Testis (tissue), 3 donors: ENCODE measurements around the gene VOPP1. TPM values are rescaled to one million over a fixed set of nuclear protein-coding genes. Genes with fewer than 3 reads are reported as not detected.

Source experiments
- DNase-seq: peaks from one replicate; pipeline ENCODE4 v3.0.0-alpha.2; 2019
- H3K27ac ChIP-seq, 2 donors: fragments of 200-600 bp; sonication (generic); one replicate each; pipeline ENCODE4 v1.5.1; 2019
- H3K27me3 ChIP-seq: fragments of 200-600 bp; sonication (generic); one replicate; pipeline ENCODE4 v1.5.1; 2019
- H3K36me3 ChIP-seq: fragments of 200-600 bp; sonication (generic); one replicate; pipeline ENCODE4 v1.5.1; 2017; ENCODE audit warnings: low read depth; ENCODE audit errors: missing control alignments
- H3K4me1 ChIP-seq: fragments of 200-600 bp; sonication (generic); one replicate; pipeline ENCODE4 v1.5.1; 2019
- H3K4me3 ChIP-seq, 2 donors: fragments of 200-600 bp; sonication (generic); one replicate each; pipeline ENCODE4 v1.5.1; 2017 to 2019
- H3K9me3 ChIP-seq: fragments of 200-600 bp; sonication (generic); one replicate; pipeline ENCODE4 v1.5.1; 2017
- POLR2A ChIP-seq: fragments of 450-650 bp; IDR thresholded peaks from one replicate; pipeline ENCODE4 v1.6.1; 2017; ENCODE audit warnings: antibody characterized with exemption, mild to moderate bottlenecking, moderate library complexity
- WGBS, 2 donors: methylation state at CpG; one replicate each; pipeline ENCODE4 v1.1.5; 2018; 5-methylcytosine and 5-hydroxymethylcytosine counted together
- intact Hi-C: fragments of 100-400 bp; cut with DNase I; formaldehyde crosslinking; loops from one replicate; pipeline ENCODE4 v1.15.1; 2023; ENCODE audit warnings: low total_unique reads
- polyA plus RNA-seq: library from polyadenylated mRNA; stranded (reverse); fragments of 350-450 nt; fragmentation: Illumina TruSeq; extraction: RNeasy Lipid Tissue Mini Kit (QIAGEN cat#74804); gene quantifications from one replicate; pipeline ENCODE4 v1.2.3, GENCODE V29; 2014; ENCODE audit warnings: low read depth, low replicate concordance; ENCODE audit not compliant: insufficient read depth
- total RNA-seq, 2 donors: library from RNA; depleted of rRNA; stranded (reverse); fragments of >200 nt; gene quantifications; one replicate each; pipeline ENCODE4 v1.2.3, GENCODE V29; 2016
- TF ChIP-seq, protein P1 (sequence below), 3 experiments: fragments of 450-650 bp in 2 of 3; fragments of 200-600 bp in 1 of 3; sonication (generic) in 1 of 3; IDR thresholded peaks; one replicate each; pipeline ENCODE4 v1.5.1; 2016 to 2019; ENCODE audit warnings: antibody characterized with exemption in 3 of 3, mild to moderate bottlenecking in 2 of 3, moderate library complexity in 1 of 3

Gene VOPP1
- total and polyA plus RNA-seq, 3 donors from 2014 or later: 25.0 to 29.3 (median 26.6) TPM

- Histone ChIP-seq H3K4me1 (no peaks in the 10 kb centered on the region), H3K9me3 (no peaks in the 10 kb centered on the region), H3K27me3 (no peaks in the 10 kb centered on the region), H3K27ac (no peak overlapping the region), H3K4me3 (no peak overlapping the region), H3K36me3 (no peaks in the 10 kb centered on the region)
- intact Hi-C loops: no loop called here
- TF ChIP-seq, protein P1, sequence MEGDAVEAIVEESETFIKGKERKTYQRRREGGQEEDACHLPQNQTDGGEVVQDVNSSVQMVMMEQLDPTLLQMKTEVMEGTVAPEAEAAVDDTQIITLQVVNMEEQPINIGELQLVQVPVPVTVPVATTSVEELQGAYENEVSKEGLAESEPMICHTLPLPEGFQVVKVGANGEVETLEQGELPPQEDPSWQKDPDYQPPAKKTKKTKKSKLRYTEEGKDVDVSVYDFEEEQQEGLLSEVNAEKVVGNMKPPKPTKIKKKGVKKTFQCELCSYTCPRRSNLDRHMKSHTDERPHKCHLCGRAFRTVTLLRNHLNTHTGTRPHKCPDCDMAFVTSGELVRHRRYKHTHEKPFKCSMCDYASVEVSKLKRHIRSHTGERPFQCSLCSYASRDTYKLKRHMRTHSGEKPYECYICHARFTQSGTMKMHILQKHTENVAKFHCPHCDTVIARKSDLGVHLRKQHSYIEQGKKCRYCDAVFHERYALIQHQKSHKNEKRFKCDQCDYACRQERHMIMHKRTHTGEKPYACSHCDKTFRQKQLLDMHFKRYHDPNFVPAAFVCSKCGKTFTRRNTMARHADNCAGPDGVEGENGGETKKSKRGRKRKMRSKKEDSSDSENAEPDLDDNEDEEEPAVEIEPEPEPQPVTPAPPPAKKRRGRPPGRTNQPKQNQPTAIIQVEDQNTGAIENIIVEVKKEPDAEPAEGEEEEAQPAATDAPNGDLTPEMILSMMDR (IDR thresholded peaks at IDR 0.05): no peak
- no peak for TF ChIP-seq POLR2A
- WGBS, 2 donors: 41 to 54% methylated on average over 1 of the region's 1 CpG
- DNase-seq: no peak
These were observed 114.0 kb downstream of the VOPP1 start for GRCh38 chr7:55458351-55458750.

- Histone ChIP-seq H3K4me1 (no peaks in the 10 kb centered on the region), H3K27ac (no peak overlapping the region), H3K27me3 (no peaks in the 10 kb centered on the region), H3K9me3 (no peaks in the 10 kb centered on the region), H3K36me3 (no peaks in the 10 kb centered on the region), H3K4me3 (no peak overlapping the region)
- 91 to 96% methylated on average over 1 of the region's 1 CpG for WGBS, 2 donors
- DNase-seq: no peak
- intact Hi-C loops: no loop called here
- TF ChIP-seq POLR2A: no peak
- TF ChIP-seq, protein P1 (IDR thresholded peaks at IDR 0.05): no peak
These were observed 114.5 kb downstream of the VOPP1 start for GRCh38 chr7:55457801-55458200.

GRCh38 chr7:55452971-55453370 is 119.3 kb downstream of the VOPP1 start:
- DNase-seq: no peak
- WGBS, 2 donors: 93 to 95% methylated on average over 4 of the region's 4 CpGs
- Histone ChIP-seq H3K36me3 (no peaks in the 10 kb centered on the region), H3K27ac (no peak overlapping the region), H3K27me3 (no peaks in the 10 kb centered on the region), H3K9me3 (no peaks in the 10 kb centered on the region), H3K4me3 (no peak overlapping the region), H3K4me1 (no peaks in the 10 kb centered on the region)
- no peak for TF ChIP-seq POLR2A
- TF ChIP-seq, protein P1 (IDR thresholded peaks at IDR 0.05): no peak
- intact Hi-C loops: no loop called here

GRCh38 chr7:55449992-55450535 is 122.2 kb downstream of the VOPP1 start:
- Histone ChIP-seq H3K4me1 (no peaks in the 10 kb centered on the region), H3K27me3 (no peaks in the 10 kb centered on the region), H3K36me3 (no peaks in the 10 kb centered on the region), H3K9me3 (no peaks in the 10 kb centered on the region), H3K4me3 (no peak overlapping the region), H3K27ac (no peak overlapping the region)
- WGBS, 2 donors: 94% methylated on average over 8 of the region's 8 CpGs
- intact Hi-C loops: no loop called here
- DNase-seq: no peak
- TF ChIP-seq, protein P1 (IDR thresholded peaks at IDR 0.05): no peak
- no peak for TF ChIP-seq POLR2A
